HG03066 (cell line): Measurements from ENCODE around the gene MAGEA2B.
"Not testable (repeated sequence)": the region's sequence is repeated elsewhere in the genome, so short reads cannot be mapped to it uniquely, and the experiment has no call there.

Source experiments
- ATAC-seq: cut with Tn5 transposase; IDR thresholded peaks from one replicate; pipeline ENCODE4 v1.9.1; 2021; ENCODE audit warnings: low read depth; ENCODE audit not compliant: unreplicated experiment

The MAGEA2B gene

GRCh38 chrX:152754871-152755270 lies 40.4 kb downstream of the MAGEA2B start:
- ATAC-seq = not testable (repeated sequence)

GRCh38 chrX:152758918-152759317 lies 44.5 kb downstream of the MAGEA2B start, which contains the start of gene CSAG3:
Gene CSAG3, plus strand, starts transcription at chrX:152759218.
- not testable (repeated sequence) for ATAC-seq

GRCh38 chrX:152759544-152759943 lies 45.1 kb downstream of the MAGEA2B start:
- ATAC-seq = not testable (repeated sequence)

DNA sequence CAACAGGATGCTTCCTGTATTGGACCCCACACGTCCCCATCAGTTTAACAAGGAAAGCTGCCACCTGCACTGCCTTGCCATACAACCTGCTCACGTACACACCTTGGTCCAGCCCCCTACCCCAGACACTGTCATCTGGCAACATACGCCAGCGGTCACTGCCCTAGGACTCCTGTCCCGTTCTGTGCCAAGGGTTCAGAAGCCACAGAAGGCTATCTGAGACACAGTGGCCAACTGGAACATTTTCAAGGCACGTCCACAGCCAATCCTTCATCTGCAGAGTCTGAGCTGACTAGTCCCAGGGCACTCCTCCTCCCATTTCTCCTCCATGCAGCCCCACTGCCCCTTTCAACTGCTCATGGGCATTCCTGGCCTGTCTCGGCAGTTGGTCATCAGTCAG lies 47.2 kb downstream of the MAGEA2B start:
- not testable (repeated sequence) for ATAC-seq

DNA sequence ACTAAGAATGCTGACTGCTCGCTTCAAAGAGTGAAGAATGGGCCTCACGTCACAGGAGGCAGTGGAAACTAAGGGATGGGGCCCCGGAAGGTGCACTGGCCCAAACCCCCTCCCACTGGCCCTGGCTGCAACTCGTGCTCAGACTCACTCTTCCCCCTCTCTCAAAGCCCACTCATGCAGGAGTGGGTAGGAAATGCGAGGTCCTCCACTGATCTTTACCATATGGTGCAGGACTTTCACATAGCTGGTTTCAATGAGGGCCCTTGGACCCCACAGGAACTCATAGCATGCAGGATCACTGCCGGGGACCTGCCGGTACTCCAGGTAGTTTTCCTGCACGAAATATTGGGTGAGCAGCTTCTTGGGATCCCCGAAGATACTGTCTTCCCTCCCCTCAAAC lies 52.1 kb downstream of the MAGEA2B start:
- not testable (repeated sequence) for ATAC-seq
